Putamen (tissue), 1 donor: ENCODE data around the gene CNPY3.
"Not testable (repeated sequence)": the region's sequence is repeated elsewhere in the genome, so short reads cannot be mapped to it uniquely, and the experiment has no call there.

Source experiments
- DNase-seq: peaks from one replicate; pipeline ENCODE4 v3.0.0-alpha.2; 2016; ENCODE audit warnings: low spot score

Gene CNPY3

DNA sequence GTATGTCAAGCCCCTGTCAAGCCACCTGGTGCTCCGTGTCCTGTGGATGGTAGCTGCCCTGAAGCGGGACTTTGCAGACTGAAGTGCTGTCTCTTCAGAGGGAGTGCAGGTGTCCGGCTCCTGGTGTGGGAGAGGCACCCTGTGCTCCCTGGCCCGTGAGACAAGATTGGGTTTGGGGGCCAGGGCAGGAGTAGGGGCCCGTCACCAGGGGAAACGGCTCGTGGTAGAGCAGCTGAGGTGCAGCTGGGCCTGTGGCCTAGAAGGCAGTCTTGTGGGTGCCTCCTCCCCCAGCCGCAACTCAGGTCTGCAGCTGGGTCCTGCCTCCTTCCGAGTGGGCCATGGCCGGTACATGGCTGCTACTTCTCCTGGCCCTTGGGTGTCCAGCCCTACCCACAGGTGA is 13.5 kb upstream of the CNPY3 start, which contains the start of gene PTCRA:
TSS of gene PTCRA (plus strand) at position 322 of the 400 bp plus-strand sequence. CDS start at position 339, 17 bp downstream.
- no peak for DNase-seq

DNA sequence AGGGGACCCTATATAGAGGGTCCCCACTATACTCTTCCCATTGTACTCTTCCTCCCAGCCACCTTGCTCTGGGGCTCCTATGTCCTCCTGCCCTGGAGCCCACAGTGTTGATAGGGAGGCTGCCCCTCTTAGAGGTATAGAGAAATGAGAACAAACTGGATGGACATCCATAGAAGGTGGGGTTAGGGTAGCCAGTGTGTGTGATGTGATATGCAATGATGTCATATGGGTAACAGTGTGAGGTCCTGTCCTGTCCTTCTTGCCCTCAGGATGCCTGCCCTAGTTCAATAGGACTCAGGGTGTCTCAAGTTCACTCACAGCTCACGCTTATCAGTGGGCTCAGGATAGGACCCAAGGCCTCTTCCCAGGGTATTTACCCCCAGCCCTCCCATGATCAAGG is 13.0 kb upstream of the CNPY3 start:
- no peak for DNase-seq

DNA sequence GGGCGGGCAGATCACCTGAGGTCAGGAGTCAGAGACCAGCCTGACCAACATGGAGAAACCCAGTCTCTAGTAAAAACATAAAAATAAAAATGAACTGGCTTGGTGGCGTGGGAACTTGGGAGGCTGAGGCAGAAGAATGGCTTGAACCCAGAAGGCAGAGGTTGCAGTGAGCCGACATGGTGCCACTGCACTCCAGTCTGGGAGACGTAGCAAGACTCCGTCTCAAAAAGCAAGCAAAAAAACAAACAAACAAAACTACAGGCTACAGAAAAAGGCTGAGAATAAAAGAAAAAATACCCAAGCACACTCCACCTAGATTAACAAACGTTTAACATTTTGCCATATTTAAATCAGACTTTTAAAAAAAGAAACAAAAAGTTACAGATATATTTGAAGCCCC is 7.5 kb upstream of the CNPY3 start:
- DNase-seq = no peak

- DNase-seq = no peak
Measured at GRCh38 chr6:42923666-42924065, 5.6 kb upstream of the CNPY3 start.

DNA sequence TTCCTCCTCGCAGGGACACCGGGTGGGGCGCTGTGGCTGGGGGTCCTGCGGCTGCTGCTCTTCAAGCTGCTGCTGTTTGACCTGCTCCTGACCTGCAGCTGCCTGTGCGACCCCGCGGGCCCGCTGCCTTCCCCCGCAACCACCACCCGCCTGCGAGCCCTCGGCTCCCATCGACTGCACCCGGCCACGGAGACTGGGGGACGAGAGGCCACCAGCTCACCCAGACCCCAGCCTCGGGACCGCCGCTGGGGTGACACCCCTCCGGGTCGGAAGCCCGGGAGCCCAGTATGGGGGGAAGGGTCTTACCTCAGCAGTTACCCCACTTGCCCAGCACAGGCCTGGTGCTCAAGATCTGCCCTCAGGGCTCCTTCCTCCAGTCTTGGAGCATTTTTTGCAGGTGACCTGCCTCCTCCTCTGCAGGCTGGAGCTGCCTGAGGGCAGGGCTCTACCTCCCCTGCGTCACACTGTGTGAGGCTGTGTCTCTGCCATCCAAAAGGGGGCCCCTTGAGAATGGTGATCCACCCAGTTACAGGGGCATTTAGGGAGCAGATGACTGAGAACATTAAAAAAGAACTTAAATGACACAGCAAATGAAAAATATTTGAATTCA is 3.9 kb upstream of the CNPY3 start:
- no peak for DNase-seq

- DNase-seq = peak; percentile 69
Measured at GRCh38 chr6:42929821-42930360, 611 bp downstream of the CNPY3 start.

- DNase-seq = no peak
Measured at GRCh38 chr6:42932412-42932811, 3.1 kb downstream of the CNPY3 start.

DNA sequence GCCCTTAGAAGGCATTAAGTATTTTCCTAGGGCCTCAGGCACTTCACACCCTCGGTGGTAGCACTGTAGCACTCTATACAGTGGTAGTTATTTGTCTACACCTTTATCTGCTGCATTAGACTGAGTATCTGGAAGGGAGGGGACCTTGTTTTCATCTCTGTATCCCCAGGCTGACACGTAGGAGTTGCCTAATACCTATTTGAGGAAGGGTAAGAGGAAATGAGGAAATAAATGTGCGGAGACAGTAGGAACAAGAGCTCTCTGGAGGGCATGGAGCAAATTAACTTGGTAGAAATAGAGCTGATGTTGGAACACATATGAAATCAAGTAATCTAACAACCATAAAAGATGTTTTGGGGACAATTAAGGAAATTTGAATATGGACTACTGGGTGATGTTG is 3.9 kb downstream of the CNPY3 start:
- DNase-seq = no peak

- DNase-seq = no peak
Measured at GRCh38 chr6:42935322-42935721, 6.0 kb downstream of the CNPY3 start.

GRCh38 chr6:42936398-42936797 is 7.1 kb downstream of the CNPY3 start:
- DNase-seq = no peak

DNA sequence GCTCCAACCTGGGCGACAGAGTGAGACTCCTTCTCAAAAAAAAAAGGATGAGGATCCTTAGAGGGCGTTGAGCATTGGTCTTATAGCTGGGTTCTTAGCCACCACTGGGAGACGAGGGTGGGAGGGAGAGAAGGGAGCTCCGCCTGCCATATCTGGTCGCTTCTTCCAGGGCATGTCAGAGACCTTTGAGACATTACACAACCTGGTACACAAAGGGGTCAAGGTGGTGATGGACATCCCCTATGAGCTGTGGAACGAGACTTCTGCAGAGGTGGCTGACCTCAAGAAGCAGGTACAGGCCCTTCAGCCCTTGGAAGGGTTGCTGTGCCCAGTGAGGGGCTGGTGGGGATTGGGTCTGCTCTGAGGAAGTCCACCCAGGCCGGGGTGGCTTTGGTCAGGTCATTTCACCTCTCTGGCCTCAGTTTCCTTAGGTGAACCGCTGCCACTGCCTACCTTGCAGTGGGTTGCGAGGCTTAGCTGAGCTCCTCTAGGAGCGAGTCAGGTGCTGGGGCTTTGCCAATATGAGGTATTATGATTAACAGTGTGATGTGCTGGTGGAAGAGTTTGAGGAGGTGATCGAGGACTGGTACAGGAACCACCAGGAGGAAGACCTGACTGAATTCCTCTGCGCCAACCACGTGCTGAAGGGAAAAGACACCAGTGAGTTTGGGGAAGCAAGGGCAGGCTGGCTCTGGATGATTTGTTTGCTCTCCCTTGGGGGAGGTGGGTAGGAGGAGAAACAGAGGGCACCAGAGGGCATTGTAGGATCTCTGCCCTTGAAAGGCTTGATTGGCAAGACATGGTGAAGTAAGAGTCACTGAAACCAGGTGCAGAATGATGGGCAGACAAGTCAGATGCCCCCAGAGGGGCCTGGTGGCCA is 8.5 kb downstream of the CNPY3 start:
- DNase-seq = no peak

DNA sequence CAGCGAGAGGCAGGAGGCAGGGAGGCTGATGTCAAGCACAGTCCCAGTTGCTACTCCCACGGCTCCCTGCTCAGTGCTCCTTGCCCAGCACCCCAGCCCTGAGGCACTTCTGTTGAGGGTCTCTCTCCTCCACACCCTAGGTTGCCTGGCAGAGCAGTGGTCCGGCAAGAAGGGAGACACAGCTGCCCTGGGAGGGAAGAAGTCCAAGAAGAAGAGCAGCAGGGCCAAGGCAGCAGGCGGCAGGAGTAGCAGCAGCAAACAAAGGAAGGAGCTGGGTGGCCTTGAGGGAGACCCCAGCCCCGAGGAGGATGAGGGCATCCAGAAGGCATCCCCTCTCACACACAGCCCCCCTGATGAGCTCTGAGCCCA is 9.1 kb downstream of the CNPY3 start:
- no peak for DNase-seq

DNA sequence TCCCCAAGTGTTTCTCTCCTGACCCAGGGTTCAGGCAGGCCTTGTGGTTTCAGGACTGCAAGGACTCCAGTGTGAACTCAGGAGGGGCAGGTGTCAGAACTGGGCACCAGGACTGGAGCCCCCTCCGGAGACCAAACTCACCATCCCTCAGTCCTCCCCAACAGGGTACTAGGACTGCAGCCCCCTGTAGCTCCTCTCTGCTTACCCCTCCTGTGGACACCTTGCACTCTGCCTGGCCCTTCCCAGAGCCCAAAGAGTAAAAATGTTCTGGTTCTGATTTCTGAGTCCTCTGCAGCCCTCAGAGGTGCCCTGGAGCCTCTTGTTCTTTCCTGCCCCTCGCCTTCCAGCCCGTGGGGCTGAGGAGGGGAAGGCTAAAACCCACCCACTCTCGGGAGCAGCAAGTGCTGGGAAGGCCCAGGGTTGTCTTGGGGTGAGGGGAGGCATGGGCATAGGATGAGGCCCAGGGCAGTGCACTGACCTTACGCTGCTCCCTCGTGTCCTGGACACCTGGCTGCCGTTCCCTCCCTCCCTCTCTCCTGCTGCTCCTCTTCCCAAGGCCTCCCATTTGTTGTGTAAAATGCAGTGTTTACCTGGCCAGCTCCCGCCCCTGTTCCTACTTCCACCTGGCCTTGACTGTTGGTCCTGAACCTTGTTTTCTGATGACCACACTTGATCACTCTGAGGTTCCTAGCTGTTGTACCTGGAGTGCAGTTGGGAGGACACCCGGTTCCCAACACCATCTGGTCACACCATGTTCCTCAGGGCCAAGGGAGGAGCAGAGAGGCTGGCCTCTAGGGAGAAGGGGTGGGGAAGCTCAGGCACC is 9.9 kb downstream of the CNPY3 start:
- DNase-seq = no peak

GRCh38 chr6:42939810-42940167 is 10.5 kb downstream of the CNPY3 start:
- DNase-seq = no peak

DNA sequence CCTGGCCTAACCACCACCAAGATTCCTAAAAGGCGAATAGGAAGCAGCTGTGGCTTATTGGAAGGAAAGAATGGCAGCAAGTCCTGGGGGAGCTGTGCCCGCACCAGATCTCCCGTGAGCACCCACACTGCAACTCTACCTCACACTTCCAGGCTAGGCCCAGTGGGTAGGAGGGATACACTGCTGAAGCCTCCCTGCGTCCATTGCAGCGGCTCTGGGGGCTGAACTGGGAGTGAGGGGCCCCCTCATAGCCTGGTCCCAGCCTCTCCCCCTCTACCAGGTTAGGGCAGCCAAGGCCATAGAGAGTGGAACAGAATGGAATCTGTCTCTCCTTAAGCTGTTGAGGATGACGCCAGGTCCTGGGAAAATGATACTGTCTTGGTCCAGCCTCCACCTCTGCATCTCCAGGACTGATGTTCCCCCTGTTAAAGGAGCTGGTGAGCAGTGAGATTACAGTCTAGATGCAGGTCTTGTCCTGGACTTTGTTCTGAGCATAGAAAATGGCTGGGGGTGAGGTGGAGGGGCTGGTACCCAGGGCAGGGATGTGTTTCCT is 11.3 kb downstream of the CNPY3 start:
- DNase-seq = no peak

- not testable (repeated sequence) for DNase-seq
Measured at GRCh38 chr6:42941356-42941755, 12.1 kb downstream of the CNPY3 start.

DNA sequence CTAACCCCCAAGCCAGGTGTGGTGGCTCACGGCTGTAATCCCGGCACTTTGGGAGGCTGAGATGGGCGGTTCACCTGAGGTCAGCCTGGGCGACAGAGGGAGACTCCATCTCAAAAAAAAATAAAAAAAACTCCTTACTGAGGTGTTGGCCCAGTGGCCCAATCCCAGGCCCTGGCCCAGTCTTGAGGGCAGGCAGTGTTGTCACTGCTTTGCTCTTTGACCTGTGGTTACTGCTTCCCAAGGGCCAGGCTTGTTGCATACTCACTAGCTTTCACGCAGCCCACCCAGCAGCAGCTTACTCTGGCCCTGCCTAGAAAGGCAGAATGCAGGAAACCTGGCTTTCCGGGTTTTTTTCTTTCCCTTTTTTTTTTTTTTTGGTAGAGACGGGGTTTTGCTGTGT is 13.2 kb downstream of the CNPY3 start:
- DNase-seq = no peak

DNA sequence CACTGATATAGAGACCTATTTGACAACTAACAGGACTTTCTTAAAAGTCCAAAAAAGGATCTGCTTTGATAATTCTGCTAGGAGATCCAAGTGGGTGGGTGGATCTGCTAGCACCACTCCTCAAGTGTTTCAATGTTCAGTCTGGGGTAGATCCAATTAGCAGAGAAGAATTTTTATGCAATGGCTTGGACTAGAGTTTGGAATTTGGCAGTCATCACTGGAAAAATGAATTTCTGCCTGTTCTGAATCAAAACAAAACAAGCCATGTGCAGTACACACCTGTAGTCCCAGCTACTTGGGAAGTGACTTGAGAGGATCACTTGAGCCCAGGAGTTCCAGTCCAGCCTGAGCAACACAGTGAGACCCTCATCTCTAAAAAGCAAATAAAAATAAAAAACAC is 18.7 kb downstream of the CNPY3 start:
- no peak for DNase-seq

- no peak for DNase-seq
Measured at GRCh38 chr6:42952389-42952788, 23.1 kb downstream of the CNPY3 start.

DNA sequence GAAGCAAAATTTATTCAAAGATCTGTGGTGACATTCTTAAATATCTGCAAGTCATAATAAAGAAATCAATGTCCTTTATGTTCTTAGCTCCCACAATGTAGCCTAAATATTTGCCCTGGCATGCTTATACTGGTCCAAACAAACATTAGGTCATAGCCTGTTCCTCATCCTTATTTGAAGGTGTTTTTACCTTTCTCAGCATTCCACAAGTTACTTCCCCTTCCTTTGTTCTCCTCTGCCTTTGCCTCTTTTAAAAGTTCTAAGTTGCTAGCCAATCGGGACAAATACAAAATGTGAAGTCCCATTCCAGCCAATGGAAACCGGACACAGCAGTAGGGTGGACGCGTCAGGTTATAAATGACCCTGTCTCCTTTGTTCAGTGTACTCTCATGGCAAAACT is 25.1 kb downstream of the CNPY3 start:
- not testable (repeated sequence) for DNase-seq

- no peak for DNase-seq
Measured at GRCh38 chr6:42958125-42958524, 28.8 kb downstream of the CNPY3 start.

DNA sequence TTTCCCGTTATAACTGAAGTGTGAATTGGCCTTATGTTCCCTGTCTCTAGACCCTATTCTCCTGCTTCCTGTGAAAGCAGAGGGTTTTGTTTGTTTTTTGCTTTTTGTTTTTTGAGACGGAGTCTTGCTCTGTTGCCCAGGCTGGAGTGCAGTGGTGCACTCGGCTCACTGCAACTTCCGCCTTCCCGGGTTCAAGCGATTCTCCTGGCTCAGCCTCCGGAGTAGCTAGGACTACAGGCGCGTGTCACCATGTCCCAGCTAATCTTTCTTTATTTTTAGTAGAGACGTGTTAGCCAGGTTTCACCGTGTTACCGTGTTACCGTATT is 30.6 kb downstream of the CNPY3 start:
- no peak for DNase-seq
